Activated CD4-positive, alpha-beta memory T cell treated with anti-CD3 and anti-CD28 coated beads, Interleukin-2, amount 10 ng/mL, durations not matched to agents 7 days and 5 days (primary cell): ENCODE results near the gene PDK2. TPM values are rescaled to one million over a fixed set of nuclear protein-coding genes. Genes with fewer than 3 reads are reported as not detected.
A peak's percentile ranks its signal among the peaks of the same experiment; 100 is the strongest.

Experiments
- CTCF ChIA-PET: fragments of 350-600 bp; sonication (Branson Sonifier 250); formaldehyde crosslinking; loops from one replicate; lab custom pipeline; 2021; ENCODE audit warnings: antibody characterized with exemption, inconsistent platforms; lab: Charles Lee
- POLR2A ChIA-PET: fragments of 350-600 bp; sonication (Branson Sonifier 250); formaldehyde crosslinking; loops from one replicate; lab custom pipeline; 2021; ENCODE audit warnings: antibody characterized with exemption; lab: Charles Lee
- DNase-seq: peaks from one replicate; pipeline ENCODE4 v3.0.0-alpha.2; 2020
- H3K27ac Mint-ChIP-seq: one replicate; pipeline ENCODE4 v1.8.0; 2021; ENCODE audit warnings: mild to moderate bottlenecking, mixed read lengths
- H3K27me3 Mint-ChIP-seq: one replicate; pipeline ENCODE4 v1.8.0; 2021; ENCODE audit warnings: mixed read lengths
- H3K36me3 Mint-ChIP-seq: one replicate; pipeline ENCODE4 v1.8.0; 2021; ENCODE audit warnings: low read depth, mixed read lengths
- H3K4me1 Mint-ChIP-seq: one replicate; pipeline ENCODE4 v1.8.0; 2021; ENCODE audit warnings: mixed read lengths
- H3K4me3 Mint-ChIP-seq: one replicate; pipeline ENCODE4 v1.8.0; 2021; ENCODE audit warnings: mild to moderate bottlenecking, mixed read lengths
- H3K9me3 Mint-ChIP-seq: one replicate; pipeline ENCODE4 v1.8.0; 2021; ENCODE audit warnings: mixed read lengths
- total RNA-seq, 2 experiments: library from RNA; stranded (reverse); gene quantifications; one replicate each; pipeline ENCODE4 v1.2.3, GENCODE V29; 2021

Gene PDK2
- total RNA-seq, 2 experiments from 2014 or later: 19.6 to 23.4 TPM

- POLR2A ChIA-PET: interaction anchor here (1.0 to 3.6 kb wide), 6 partner anchors 8 to 23 kb away, joined by 3 to 29 read pairs (median 5); partner anchors contain the start of gene PPP1R9B
Observed at GRCh38 chr17:50139950-50140885, 45.1 kb downstream of the PDK2 start.

GRCh38 chr17:50141026-50141744, 46.0 kb downstream of the PDK2 start:
- DNase-seq: no peak
- ChIA-PET POLR2A (interaction anchor here (1.0 to 3.6 kb wide), 4 partner anchors 7 to 24 kb away, joined by 3 to 29 read pairs (median 8); partner anchors contain the start of gene PPP1R9B), CTCF (interaction anchor here (0.7 to 3.6 kb wide), 6 partner anchors 10 to 57 kb away, joined by 3 to 36 read pairs (median 6); partner anchors contain the start of genes PDK2 and PPP1R9B)
- H3K4me3 Mint-ChIP-seq: peak overlapping the region; percentile 69
- H3K27ac Mint-ChIP-seq: peak overlapping the region; percentile 95
- H3K27me3 Mint-ChIP-seq: no peaks in the 10 kb centered on the region
- no peaks in the 10 kb centered on the region for H3K9me3 Mint-ChIP-seq
- peaks cover 98% of the 10 kb centered on the region for H3K36me3 Mint-ChIP-seq
- peaks cover 81% of the 10 kb centered on the region for H3K4me1 Mint-ChIP-seq

More at GRCh38 chr17:50139950-50140885, 45.1 kb downstream of the PDK2 start:
- peaks cover 71% of the 10 kb centered on the region for H3K4me1 Mint-ChIP-seq
- peaks cover 95% of the 10 kb centered on the region for H3K36me3 Mint-ChIP-seq
- H3K27me3 Mint-ChIP-seq: no peaks in the 10 kb centered on the region
- H3K9me3 Mint-ChIP-seq: no peaks in the 10 kb centered on the region
- CTCF ChIA-PET: interaction anchor here (0.8 to 3.6 kb wide), 14 partner anchors 9 to 157 kb away, joined by 3 to 36 read pairs (median 8); partner anchors contain the start of genes PDK2, PPP1R9B and SGCA
- peak overlapping the region; percentile 69 for H3K4me3 Mint-ChIP-seq
- peak; percentile 86 for DNase-seq
- peak overlapping the region; percentile 95 for H3K27ac Mint-ChIP-seq

GRCh38 chr17:50141745-50142110, 46.6 kb downstream of the PDK2 start:
- DNase-seq: no peak
- no peaks in the 10 kb centered on the region for H3K9me3 Mint-ChIP-seq
- peak overlapping the region; percentile 95 for H3K27ac Mint-ChIP-seq
- H3K4me3 Mint-ChIP-seq: peak overlapping the region; percentile 69
- H3K36me3 Mint-ChIP-seq: peaks cover 96% of the 10 kb centered on the region
- CTCF ChIA-PET: interaction anchor here (0.7 to 3.6 kb wide), 4 partner anchors 9 to 47 kb away, joined by 3 to 36 read pairs (median 16); partner anchors contain the start of genes PDK2 and PPP1R9B
- POLR2A ChIA-PET: interaction anchor here (1.3 to 3.6 kb wide), 2 partner anchors 10 to 20 kb away, joined by 3 to 29 read pairs; partner anchors contain the start of gene PPP1R9B
- H3K27me3 Mint-ChIP-seq: no peaks in the 10 kb centered on the region
- H3K4me1 Mint-ChIP-seq: peaks cover 87% of the 10 kb centered on the region

GRCh38 chr17:50143461-50144176, 48.5 kb downstream of the PDK2 start:
- no peak overlapping the region for H3K4me3 Mint-ChIP-seq
- POLR2A ChIA-PET: interaction anchor here (1.0 to 1.6 kb wide), 2 partner anchors 11 to 49 kb away, joined by 3 to 7 read pairs; no protein-coding TSS in a partner anchor

GRCh38 chr17:50144355-50144754, 49.2 kb downstream of the PDK2 start:
- H3K4me3 Mint-ChIP-seq: peak overlapping the region; percentile 40
- H3K9me3 Mint-ChIP-seq: no peaks in the 10 kb centered on the region
- CTCF ChIA-PET: interaction anchor here (1.0 kb wide), 1 partner anchor 17 kb away, joined by 5 read pairs; no protein-coding TSS in a partner anchor
- POLR2A ChIA-PET: no interaction called here
- H3K36me3 Mint-ChIP-seq: peaks cover 93% of the 10 kb centered on the region
- peaks cover 83% of the 10 kb centered on the region for H3K4me1 Mint-ChIP-seq
- no peak for DNase-seq
- H3K27me3 Mint-ChIP-seq: no peaks in the 10 kb centered on the region
- H3K27ac Mint-ChIP-seq: peak overlapping the region; percentile 73

More at GRCh38 chr17:50143461-50144176, 48.5 kb downstream of the PDK2 start:
- no peak for DNase-seq
- Mint-ChIP-seq H3K9me3 (no peaks in the 10 kb centered on the region), H3K27ac (peak overlapping the region; percentile 95), H3K36me3 (peaks cover 96% of the 10 kb centered on the region), H3K4me1 (peaks cover 86% of the 10 kb centered on the region), H3K27me3 (no peaks in the 10 kb centered on the region)
- CTCF ChIA-PET: interaction anchor here (1.0 to 1.3 kb wide), 2 partner anchors 8 to 18 kb away, joined by 4 to 5 read pairs; no protein-coding TSS in a partner anchor

GRCh38 chr17:50144845-50145531, 49.8 kb downstream of the PDK2 start:
- peaks cover 77% of the 10 kb centered on the region for H3K4me1 Mint-ChIP-seq
- H3K27ac Mint-ChIP-seq: peak overlapping the region; percentile 76
- ChIA-PET POLR2A (interaction anchor here (2.3 kb wide), 1 partner anchor 14 kb away, joined by 11 read pairs; the partner anchor contains the start of gene SAMD14), CTCF (interaction anchor here (1.0 to 1.9 kb wide), 6 partner anchors 13 to 268 kb away, joined by 3 to 8 read pairs (median 5); no protein-coding TSS in a partner anchor)
- H3K27me3 Mint-ChIP-seq: no peaks in the 10 kb centered on the region
- no peak for DNase-seq
- H3K36me3 Mint-ChIP-seq: peaks cover 87% of the 10 kb centered on the region
- no peaks in the 10 kb centered on the region for H3K9me3 Mint-ChIP-seq
- peak overlapping the region; percentile 47 for H3K4me3 Mint-ChIP-seq

- H3K27ac Mint-ChIP-seq: peak overlapping the region; percentile 76
- no peak for DNase-seq
- peaks cover 70% of the 10 kb centered on the region for H3K4me1 Mint-ChIP-seq
- H3K9me3 Mint-ChIP-seq: no peaks in the 10 kb centered on the region
- peaks cover 82% of the 10 kb centered on the region for H3K36me3 Mint-ChIP-seq
- H3K4me3 Mint-ChIP-seq: peak overlapping the region; percentile 88
- ChIA-PET CTCF (interaction anchor here (0.6 to 1.9 kb wide), 6 partner anchors 12 to 269 kb away, joined by 3 to 8 read pairs (median 5); no protein-coding TSS in a partner anchor), POLR2A (interaction anchor here (1.6 to 2.3 kb wide), 2 partner anchors 9 to 15 kb away, joined by 6 to 11 read pairs; partner anchors contain the start of gene SAMD14)
- no peaks in the 10 kb centered on the region for H3K27me3 Mint-ChIP-seq
Observed at GRCh38 chr17:50145532-50146229, 50.5 kb downstream of the PDK2 start.

- H3K4me3 Mint-ChIP-seq: peak overlapping the region; percentile 88
- no peaks in the 10 kb centered on the region for H3K9me3 Mint-ChIP-seq
- no peak for DNase-seq
- peak overlapping the region; percentile 81 for H3K27ac Mint-ChIP-seq
- peaks cover 63% of the 10 kb centered on the region for H3K4me1 Mint-ChIP-seq
- no peaks in the 10 kb centered on the region for H3K27me3 Mint-ChIP-seq
- POLR2A ChIA-PET: interaction anchor here (1.6 to 2.4 kb wide), 3 partner anchors 10 to 16 kb away, joined by 6 to 13 read pairs (median 11); partner anchors contain the start of gene SAMD14
- CTCF ChIA-PET: interaction anchor here (0.6 to 1.9 kb wide), 7 partner anchors 12 to 582 kb away, joined by 3 to 8 read pairs (median 5); no protein-coding TSS in a partner anchor
- peaks cover 80% of the 10 kb centered on the region for H3K36me3 Mint-ChIP-seq
Observed at GRCh38 chr17:50146230-50146926, 51.2 kb downstream of the PDK2 start.

GRCh38 chr17:50146927-50147665, 51.9 kb downstream of the PDK2 start:
- POLR2A ChIA-PET: interaction anchor here (1.2 to 2.4 kb wide), 4 partner anchors 9 to 17 kb away, joined by 3 to 13 read pairs (median 8); partner anchors contain the start of gene SAMD14
- no peak for DNase-seq
- H3K9me3 Mint-ChIP-seq: no peaks in the 10 kb centered on the region
- H3K4me3 Mint-ChIP-seq: peak overlapping the region; percentile 88
- peaks cover 62% of the 10 kb centered on the region for H3K4me1 Mint-ChIP-seq
- H3K27ac Mint-ChIP-seq: peak overlapping the region; percentile 81
- no peaks in the 10 kb centered on the region for H3K27me3 Mint-ChIP-seq
- H3K36me3 Mint-ChIP-seq: peaks cover 72% of the 10 kb centered on the region
- CTCF ChIA-PET: interaction anchor here (0.9 to 1.9 kb wide), 3 partner anchors 14 to 583 kb away, joined by 3 to 8 read pairs (median 4); no protein-coding TSS in a partner anchor
